ENCODE data around the gene VGLL4. TPM values are rescaled to one million over a fixed set of nuclear protein-coding genes. Genes with fewer than 3 reads are reported as not detected.

The VGLL4 gene
- total RNA-seq, 1 experiment from 2014 or later, result 26.9 TPM

DNA sequence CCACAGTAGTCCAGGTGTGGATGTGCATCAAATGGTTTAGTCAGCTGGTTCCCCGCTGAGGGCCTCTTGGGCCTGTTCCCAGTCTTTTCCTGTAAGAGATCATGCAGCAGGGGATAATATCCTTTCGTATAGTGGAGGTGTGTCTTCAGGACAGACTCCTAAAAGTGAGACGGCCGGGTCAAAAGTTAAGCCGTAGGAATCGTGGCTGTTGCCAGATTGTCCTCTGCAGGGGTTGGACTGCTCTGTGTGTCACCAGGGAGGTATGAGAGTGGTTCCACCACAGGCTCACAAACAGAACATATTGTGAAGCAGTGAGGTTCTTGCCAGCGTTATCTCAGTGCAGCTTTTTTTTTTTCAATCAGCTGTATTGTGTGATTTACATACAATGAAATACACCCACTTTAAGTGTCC is 95.0 kb downstream of the VGLL4 start:
- POLR2A ChIA-PET, result no interaction called here

More for the DNA sequence above, 95.0 kb downstream of the VGLL4 start:
- H3K9me3 ChIP-seq (ENCODE audit: control insufficient read depth in 1 of 2, insufficient read depth in 1 of 2, low read depth in 1 of 2, low read length in 2 of 2), result no peaks in the 10 kb centered on the region
- DNase-seq (ENCODE audit: low read depth, low spot score) (peak; percentile 65), ATAC-seq (peak; percentile 91)
- ChIA-PET RAD21 (ENCODE audit: low non-redundant PET in 1 of 2, low total read pairs in 2 of 2, uncharacterized antibody in 2 of 2, unreplicated experiment in 2 of 2) (no interaction called here), CTCF (no interaction called here)
- no peaks in the 10 kb centered on the region for H3K27me3 ChIP-seq (ENCODE audit: insufficient read depth, low read length)
- TF ChIP-seq SIN3A (IDR thresholded peaks at IDR 0.05; ENCODE audit: low read depth) (0 out of 2 replicates have a peak, but pooled peaks have one; percentile 13), FOSL1 (IDR thresholded peaks at IDR 0.05; ENCODE audit: low read depth) (peak; percentile 44; the same call in 1 of the 2 replicates), POLR2AphosphoS5 (IDR thresholded peaks at IDR 0.05; ENCODE audit: low read depth, low read length) (0 out of 2 replicates have a peak, but pooled peaks have one; percentile 17), CBX3 (IDR thresholded peaks at IDR 0.05; ENCODE audit: low read depth) (no peak)
- TF ChIP-seq, protein P1, sequence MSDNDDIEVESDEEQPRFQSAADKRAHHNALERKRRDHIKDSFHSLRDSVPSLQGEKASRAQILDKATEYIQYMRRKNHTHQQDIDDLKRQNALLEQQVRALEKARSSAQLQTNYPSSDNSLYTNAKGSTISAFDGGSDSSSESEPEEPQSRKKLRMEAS (IDR thresholded peaks at IDR 0.05), result peak; percentile 29; the same call in 1 of the 2 replicates
- TF ChIP-seq, protein P2, sequence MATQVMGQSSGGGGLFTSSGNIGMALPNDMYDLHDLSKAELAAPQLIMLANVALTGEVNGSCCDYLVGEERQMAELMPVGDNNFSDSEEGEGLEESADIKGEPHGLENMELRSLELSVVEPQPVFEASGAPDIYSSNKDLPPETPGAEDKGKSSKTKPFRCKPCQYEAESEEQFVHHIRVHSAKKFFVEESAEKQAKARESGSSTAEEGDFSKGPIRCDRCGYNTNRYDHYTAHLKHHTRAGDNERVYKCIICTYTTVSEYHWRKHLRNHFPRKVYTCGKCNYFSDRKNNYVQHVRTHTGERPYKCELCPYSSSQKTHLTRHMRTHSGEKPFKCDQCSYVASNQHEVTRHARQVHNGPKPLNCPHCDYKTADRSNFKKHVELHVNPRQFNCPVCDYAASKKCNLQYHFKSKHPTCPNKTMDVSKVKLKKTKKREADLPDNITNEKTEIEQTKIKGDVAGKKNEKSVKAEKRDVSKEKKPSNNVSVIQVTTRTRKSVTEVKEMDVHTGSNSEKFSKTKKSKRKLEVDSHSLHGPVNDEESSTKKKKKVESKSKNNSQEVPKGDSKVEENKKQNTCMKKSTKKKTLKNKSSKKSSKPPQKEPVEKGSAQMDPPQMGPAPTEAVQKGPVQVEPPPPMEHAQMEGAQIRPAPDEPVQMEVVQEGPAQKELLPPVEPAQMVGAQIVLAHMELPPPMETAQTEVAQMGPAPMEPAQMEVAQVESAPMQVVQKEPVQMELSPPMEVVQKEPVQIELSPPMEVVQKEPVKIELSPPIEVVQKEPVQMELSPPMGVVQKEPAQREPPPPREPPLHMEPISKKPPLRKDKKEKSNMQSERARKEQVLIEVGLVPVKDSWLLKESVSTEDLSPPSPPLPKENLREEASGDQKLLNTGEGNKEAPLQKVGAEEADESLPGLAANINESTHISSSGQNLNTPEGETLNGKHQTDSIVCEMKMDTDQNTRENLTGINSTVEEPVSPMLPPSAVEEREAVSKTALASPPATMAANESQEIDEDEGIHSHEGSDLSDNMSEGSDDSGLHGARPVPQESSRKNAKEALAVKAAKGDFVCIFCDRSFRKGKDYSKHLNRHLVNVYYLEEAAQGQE (IDR thresholded peaks at IDR 0.05; ENCODE audit: low read depth), result no peak
- TF ChIP-seq, protein P3, sequence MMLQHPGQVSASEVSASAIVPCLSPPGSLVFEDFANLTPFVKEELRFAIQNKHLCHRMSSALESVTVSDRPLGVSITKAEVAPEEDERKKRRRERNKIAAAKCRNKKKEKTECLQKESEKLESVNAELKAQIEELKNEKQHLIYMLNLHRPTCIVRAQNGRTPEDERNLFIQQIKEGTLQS (IDR thresholded peaks at IDR 0.05), result no peak
- 0 out of 4 replicates have a peak overlapping the region, but pooled peaks of 1 of the 2 experiments have one; percentile 18 for H3K4me3 ChIP-seq (replicated peaks in 1 of 2; ENCODE audit: low read depth in 1 of 2, low read length in 2 of 2)
- H3K36me3 ChIP-seq (ENCODE audit: control insufficient read depth in 1 of 2, insufficient read depth in 2 of 2, low read length in 2 of 2), result no peaks in the 10 kb centered on the region
- no peak overlapping the region for H3K9ac ChIP-seq (ENCODE audit: low read length)
- no TSS peak for BruUV-seq (replicated peaks)
- no peaks in the 10 kb centered on the region for H4K20me1 ChIP-seq (ENCODE audit: insufficient read depth)
- H3K4me2 ChIP-seq (ENCODE audit: low read length), result peak overlapping the region; percentile 60
- H3K4me1 ChIP-seq (ENCODE audit: control insufficient read depth in 1 of 2, insufficient read depth in 2 of 2, low read length in 2 of 2), result peaks cover 23 to 25% of the 10 kb centered on the region in 2 experiments
- H3K79me2 ChIP-seq (ENCODE audit: insufficient read depth, low read length), result no peaks in the 10 kb centered on the region
- intact Hi-C loops (cut with micrococcal nuclease), result no loop called here
- H3K27ac ChIP-seq (ENCODE audit: low read depth, low read length), result peak overlapping the region; percentile 2; the same call in 1 of the 2 replicates
- no peak overlapping the region for H2AFZ ChIP-seq (ENCODE audit: low read depth, low read length, poor library complexity, severe bottlenecking)
- no peaks in the 10 kb centered on the region for H3K9me2 ChIP-seq (ENCODE audit: insufficient read depth)
